ENCODE data around the gene SLC16A8. TPM values are rescaled to one million over a fixed set of nuclear protein-coding genes. Genes with fewer than 3 reads are reported as not detected.
A peak's percentile ranks its signal among the peaks of the same experiment; 100 is the strongest.

Gene SLC16A8
- total RNA-seq, 4 donors from 2014 or later, result not detected

DNA sequence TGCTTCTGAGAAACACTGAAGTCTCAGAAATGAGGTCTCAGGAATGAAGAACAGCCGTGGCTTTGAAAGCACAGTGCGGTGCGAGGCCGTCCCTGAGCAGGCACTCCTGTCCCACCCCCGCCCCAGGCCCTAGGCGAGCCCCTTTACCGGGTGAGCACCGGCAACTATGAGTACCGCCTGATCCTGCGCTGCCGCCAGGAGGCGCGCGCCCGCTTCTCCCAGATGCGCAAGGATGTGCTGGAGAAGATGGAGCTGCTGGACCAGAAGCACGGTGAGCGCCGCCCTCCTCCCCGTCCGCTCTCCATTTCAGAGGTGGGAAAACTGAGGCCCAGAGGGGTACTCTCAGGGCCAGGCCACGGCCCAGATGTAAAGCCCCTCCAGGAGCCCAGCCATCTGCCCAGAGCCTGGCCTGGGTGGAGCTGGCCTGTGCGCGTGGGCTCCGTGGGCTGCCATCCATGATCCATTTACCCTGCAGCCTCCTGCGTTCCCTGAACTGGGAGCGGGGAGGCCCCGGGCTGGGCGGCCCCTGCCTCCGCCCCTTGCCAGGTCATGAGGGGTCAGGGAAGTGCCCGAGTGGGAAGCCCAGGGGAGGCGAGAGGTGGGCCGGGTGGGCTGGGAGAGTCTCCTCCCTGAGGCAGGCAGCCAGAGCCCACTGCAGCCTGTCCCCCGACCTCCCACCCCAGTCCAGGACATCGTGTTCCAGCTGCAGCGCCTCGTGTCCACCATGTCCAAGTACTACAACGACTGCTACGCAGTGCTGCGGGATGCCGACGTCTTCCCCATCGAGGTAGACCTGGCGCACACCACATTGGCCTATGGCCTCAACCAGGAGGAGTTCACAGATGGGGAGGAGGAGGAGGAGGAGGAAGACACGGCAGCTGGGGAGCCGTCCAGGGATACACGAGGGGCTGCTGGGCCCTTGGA, 9.5 kb downstream of the SLC16A8 start:
- TF ChIP-seq, protein P1, sequence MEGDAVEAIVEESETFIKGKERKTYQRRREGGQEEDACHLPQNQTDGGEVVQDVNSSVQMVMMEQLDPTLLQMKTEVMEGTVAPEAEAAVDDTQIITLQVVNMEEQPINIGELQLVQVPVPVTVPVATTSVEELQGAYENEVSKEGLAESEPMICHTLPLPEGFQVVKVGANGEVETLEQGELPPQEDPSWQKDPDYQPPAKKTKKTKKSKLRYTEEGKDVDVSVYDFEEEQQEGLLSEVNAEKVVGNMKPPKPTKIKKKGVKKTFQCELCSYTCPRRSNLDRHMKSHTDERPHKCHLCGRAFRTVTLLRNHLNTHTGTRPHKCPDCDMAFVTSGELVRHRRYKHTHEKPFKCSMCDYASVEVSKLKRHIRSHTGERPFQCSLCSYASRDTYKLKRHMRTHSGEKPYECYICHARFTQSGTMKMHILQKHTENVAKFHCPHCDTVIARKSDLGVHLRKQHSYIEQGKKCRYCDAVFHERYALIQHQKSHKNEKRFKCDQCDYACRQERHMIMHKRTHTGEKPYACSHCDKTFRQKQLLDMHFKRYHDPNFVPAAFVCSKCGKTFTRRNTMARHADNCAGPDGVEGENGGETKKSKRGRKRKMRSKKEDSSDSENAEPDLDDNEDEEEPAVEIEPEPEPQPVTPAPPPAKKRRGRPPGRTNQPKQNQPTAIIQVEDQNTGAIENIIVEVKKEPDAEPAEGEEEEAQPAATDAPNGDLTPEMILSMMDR (IDR thresholded peaks at IDR 0.05), result peak in 1 of 5 experiments; percentile 8
- TF ChIP-seq POLR2A (IDR thresholded peaks at IDR 0.05) (no peak), EP300 (IDR thresholded peaks at IDR 0.05; ENCODE audit: low read depth) (no peak), POLR2AphosphoS5 (IDR thresholded peaks at IDR 0.05) (no peak)
- intact Hi-C loops (cut with DNase I; ENCODE audit: low total_unique reads) (no loop called here), in situ Hi-C loops (cut with MboI; ENCODE audit: low pct_ligation_motif_present in 1 of 4, low pct_unique_long_range_greater_than_20kb in 1 of 4, low sequenced_read_pairs in 3 of 4) (loop anchor here in 1 of 4 donors (25.0 kb wide), 1 partner anchor 488 kb away; the partner anchor contains the start of gene DMC1)
- 91 to 100% methylated on average over 3 to 39 of the region's 47 CpGs for WGBS, 2 donors (ENCODE audit: low coverage in 1 of 2)
- Histone ChIP-seq H3K4me3 (no peak overlapping the region), H3K9me3 (no peaks in the 10 kb centered on the region), H3K4me1 (no peaks in the 10 kb centered on the region), H3K27ac (no peak overlapping the region), H3K27me3 (no peaks in the 10 kb centered on the region), H3K36me3 (peaks cover 0 to 26% (median 4%) of the 10 kb centered on the region in 4 donors)
- no peak for DNase-seq

DNA sequence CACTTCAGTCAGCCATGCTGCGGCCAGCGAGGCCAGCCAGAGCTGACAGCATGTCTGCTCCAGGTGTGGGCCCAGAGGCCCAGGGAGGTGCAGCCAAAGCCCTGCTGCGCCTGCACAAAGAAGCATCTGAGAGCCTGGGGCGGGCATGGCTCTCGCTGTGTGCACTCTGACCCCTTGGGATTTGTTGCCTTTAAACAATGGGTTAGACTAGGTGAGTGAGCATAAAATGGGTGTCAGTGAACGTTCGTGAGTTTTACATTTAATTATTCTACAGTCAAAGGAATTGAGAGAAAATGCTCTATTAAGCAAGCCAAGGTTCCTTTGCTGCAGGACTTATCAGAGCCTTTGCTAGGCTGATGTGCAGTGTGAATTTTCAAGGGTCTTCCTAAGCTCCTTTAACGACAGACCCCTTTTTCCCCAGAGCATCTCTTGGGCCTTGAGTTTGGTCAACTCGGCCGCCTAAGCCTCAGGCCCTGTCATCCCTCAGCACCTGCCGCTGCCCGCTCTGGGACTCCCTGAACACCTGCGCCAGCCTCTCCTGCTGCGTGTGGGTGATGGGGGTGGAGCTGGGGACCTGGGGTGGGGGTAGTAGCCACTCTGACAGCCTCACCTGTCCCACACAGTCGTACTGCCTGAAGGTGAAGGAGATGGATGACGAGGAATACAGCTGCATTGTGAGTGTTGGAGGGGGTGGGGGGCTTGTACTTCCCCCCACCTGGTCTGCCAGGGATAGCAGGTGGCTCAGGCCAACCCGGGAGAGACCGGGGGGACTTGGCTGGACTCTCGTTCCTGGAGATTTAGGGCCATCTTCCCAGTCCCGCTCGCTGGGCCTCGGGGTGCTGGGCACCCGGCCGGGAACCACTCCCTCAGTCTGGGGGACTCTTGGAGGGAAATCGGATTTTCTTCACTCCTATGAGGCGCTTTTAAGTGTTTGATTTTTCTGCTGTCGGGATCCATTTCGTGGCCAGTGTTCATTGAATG, 10.5 kb downstream of the SLC16A8 start:
- Histone ChIP-seq H3K36me3 (peaks cover 0 to 26% (median 4%) of the 10 kb centered on the region in 4 donors), H3K4me1 (peaks cover 0 to 7% (median 2%) of the 10 kb centered on the region in 4 donors), H3K27me3 (no peaks in the 10 kb centered on the region), H3K27ac (no peak overlapping the region), H3K4me3 (no peak overlapping the region), H3K9me3 (no peaks in the 10 kb centered on the region)
- intact Hi-C loops (cut with DNase I; ENCODE audit: low total_unique reads), result no loop called here
- TF ChIP-seq, protein P1 (IDR thresholded peaks at IDR 0.05), result no peak
- no peak for TF ChIP-seq POLR2AphosphoS5 (IDR thresholded peaks at IDR 0.05)
- TF ChIP-seq POLR2A (IDR thresholded peaks at IDR 0.05), result no peak
- 90 to 93% methylated on average over 9 to 27 of the region's 28 CpGs for WGBS, 2 donors (ENCODE audit: low coverage in 1 of 2)
- in situ Hi-C loops (cut with MboI; ENCODE audit: low pct_ligation_motif_present in 1 of 4, low pct_unique_long_range_greater_than_20kb in 1 of 4, low sequenced_read_pairs in 3 of 4), result loop anchor here in 1 of 4 donors (25.0 kb wide), 1 partner anchor 489 kb away; the partner anchor contains the start of gene DMC1
- DNase-seq, result no peak

DNA sequence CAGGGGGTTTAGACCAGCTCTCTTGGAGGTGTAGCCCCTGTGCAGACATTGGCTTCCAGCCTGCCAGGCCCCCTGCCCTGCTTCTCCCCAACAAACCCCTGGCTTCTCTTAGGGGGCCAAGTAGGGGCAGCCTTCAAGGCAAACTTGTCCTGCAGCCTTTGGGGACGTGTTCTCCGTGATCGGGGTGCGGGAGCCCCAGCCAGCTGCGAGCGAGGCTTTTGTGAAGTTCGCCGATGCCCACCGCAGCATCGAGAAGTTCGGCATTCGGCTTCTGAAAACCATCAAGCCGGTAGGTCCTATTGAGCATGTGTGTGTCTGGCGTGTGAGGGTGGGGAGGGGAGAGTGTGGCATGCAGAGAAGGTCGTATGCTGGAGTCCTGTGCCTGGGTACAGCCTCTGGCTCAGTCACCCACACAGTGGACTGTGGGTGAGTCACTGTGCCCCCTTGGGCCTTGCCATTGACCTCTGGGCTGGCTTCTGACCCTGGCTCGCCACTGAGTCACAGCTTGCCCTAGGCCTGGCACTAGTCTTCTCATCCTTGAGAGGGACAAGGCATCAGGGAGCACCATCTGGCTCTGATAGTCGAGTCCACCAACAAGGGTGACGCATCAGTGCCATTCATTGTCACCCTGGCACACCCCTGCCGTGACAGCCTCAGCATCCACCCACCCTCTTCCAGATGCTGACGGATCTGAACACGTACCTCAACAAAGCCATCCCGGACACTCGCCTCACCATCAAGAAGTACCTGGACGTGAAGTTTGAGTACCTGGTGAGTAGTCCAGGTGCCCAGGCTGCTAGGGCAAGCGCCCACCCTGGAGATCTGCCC, 11.4 kb downstream of the SLC16A8 start:
- H3K4me1 ChIP-seq, result peaks cover 0 to 7% (median 2%) of the 10 kb centered on the region in 4 donors
- 95% methylated on average over 24 of the region's 25 CpGs; no CpG with 5 or more reads in 1 of the 2 donors for WGBS, 2 donors (ENCODE audit: low coverage in 1 of 2)

More for the DNA sequence above, 11.4 kb downstream of the SLC16A8 start:
- Histone ChIP-seq H3K27ac (no peak overlapping the region), H3K4me3 (no peak overlapping the region), H3K9me3 (no peaks in the 10 kb centered on the region), H3K27me3 (no peaks in the 10 kb centered on the region), H3K36me3 (peaks cover 0 to 26% (median 4%) of the 10 kb centered on the region in 4 donors)
- TF ChIP-seq EP300 (IDR thresholded peaks at IDR 0.05; ENCODE audit: low read depth), result no peak
- TF ChIP-seq, protein P1 (IDR thresholded peaks at IDR 0.05), result no peak
- TF ChIP-seq POLR2AphosphoS5 (IDR thresholded peaks at IDR 0.05), result no peak
- no peak for TF ChIP-seq POLR2A (IDR thresholded peaks at IDR 0.05)
- in situ Hi-C loops (cut with MboI; ENCODE audit: low pct_ligation_motif_present in 1 of 4, low pct_unique_long_range_greater_than_20kb in 1 of 4, low sequenced_read_pairs in 3 of 4), result loop anchor here in 1 of 4 donors (25.0 kb wide), 1 partner anchor 490 kb away; the partner anchor contains the start of gene DMC1
- intact Hi-C loops (cut with DNase I; ENCODE audit: low total_unique reads), result no loop called here
- DNase-seq, result no peak
